Retina (tissue), 1 donor: ENCODE results near the gene ATP8A1.

Experiments used
- DNase-seq: peaks from one replicate; pipeline ENCODE4 v3.0.0-alpha.2; 2016

ATP8A1 gene

DNA sequence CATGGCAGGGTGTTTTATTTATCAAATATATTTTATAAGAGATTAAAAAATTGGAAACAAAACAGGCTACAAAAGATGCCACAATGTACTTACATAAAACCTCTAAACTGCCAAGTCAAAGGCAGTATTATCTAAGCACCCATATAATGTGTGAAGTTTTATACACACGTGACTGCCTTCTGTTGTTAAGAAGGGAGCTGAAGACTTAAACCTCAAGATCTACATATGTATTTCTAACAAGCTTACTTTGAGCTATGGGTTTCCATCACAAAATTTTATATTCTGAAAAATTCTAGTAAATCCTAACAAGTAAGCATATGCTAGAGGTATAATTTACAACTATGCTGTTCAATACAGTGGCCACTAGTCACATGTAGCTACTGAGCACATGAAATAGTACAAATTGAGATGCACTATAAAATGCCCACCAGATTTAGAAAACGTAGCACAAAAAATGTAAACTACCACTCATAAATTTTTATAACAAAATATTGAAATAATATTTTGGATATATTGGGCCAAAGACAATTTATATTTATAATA is 9.8 kb downstream of the ATP8A1 start:
- DNase-seq = no peak

DNA sequence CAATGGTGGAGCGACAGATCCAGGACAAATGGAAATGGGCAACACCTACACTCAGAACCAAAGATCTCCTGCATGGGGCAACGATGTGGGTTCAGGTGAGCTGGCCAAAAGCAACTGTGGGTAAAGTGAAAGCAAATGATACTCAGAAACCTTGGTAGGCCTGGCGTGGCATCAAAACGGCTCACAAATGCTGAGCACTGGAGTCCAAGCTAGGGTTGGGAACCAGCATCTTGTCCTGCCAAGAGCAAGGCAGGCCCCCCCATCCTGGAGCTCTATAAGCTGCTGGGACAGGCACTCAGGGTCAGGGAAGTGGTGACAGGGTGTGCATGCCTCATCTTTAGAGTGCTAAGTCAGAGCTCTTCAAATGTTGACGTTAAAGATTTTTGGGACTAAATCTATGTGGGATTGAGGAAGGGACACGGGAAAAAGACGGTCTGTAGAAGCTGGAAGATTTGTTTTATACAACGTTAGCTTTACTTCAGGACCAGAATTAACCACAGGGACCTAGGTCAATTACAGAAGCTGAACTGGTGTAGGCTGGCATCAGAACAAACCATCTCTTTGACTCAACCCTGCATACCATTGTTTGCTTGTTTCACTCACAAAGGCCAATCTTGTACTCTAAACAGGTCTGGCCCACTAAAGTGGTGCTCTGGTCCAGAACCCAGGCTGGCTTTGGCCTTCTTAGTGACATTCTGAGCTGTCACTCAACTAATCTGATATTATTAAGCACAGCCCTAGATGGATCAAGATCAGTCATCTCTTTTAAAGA is 10.7 kb downstream of the ATP8A1 start:
- DNase-seq = no peak

GRCh38 chr4:42644897-42645296 is 12.0 kb downstream of the ATP8A1 start:
- no peak for DNase-seq

GRCh38 chr4:42643685-42644084 is 13.2 kb downstream of the ATP8A1 start:
- DNase-seq = no peak

DNA sequence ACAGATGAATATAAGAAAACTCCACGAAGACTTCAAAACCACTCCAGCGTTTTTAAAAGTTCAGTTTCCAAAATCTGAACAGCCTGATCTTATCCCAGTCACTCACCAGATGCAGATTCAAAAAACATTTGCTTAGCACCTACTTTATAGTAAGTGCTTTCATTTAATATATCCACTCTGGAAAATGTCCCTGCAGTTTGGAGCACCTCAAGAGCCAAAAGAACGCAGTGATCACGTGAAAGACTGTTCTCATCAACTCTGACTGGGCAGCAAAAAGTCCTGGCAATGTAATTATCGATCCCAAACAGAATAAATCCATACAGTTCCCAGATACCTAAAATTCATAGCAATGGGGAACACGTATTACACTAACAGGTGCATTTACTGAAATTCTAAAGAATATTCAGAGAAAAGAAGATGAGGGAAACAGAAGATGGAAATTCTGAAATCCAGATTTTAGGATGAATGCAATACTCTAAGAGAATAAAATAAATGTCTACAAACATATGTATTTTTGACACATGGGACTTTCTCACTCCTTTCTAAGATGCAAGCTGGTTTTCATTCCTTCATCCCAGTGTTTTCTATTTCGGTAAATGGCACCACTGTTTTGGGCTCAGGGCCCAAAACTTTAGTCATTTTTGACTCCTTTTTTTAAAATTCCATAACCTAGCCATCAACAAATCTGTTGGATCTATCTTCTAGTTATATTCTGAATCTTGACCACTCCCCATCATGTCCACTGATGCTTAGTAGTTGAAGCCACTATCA is 13.9 kb downstream of the ATP8A1 start:
- DNase-seq = no peak

- DNase-seq = no peak
Measured at GRCh38 chr4:42642101-42642797, 14.7 kb downstream of the ATP8A1 start.

- DNase-seq = no peak
Measured at GRCh38 chr4:42641656-42642055, 15.2 kb downstream of the ATP8A1 start.

- no peak for DNase-seq
Measured at GRCh38 chr4:42641161-42641560, 15.7 kb downstream of the ATP8A1 start.

GRCh38 chr4:42640613-42641012 is 16.3 kb downstream of the ATP8A1 start:
- no peak for DNase-seq

- no peak for DNase-seq
Measured at GRCh38 chr4:42638993-42639392, 17.9 kb downstream of the ATP8A1 start.

- no peak for DNase-seq
Measured at GRCh38 chr4:42638321-42638720, 18.6 kb downstream of the ATP8A1 start.

DNA sequence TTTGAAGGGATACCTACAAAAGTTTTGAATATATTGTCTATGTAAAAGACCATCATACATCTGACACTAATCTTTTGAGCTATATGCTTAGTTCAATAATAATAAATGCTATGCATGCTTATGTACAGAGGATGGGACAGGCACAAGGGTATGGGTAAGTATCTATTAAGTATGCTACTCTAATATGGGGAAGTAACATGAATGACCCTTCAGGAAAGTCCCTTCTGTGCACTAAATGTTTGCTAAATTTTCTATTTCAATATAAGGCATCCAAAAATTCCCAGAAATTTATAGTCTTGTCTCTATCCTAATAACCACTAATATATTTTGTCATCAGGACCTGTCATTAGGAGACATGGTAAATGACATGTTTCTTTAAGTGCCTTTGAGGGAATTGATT is 19.0 kb downstream of the ATP8A1 start:
- DNase-seq = no peak

GRCh38 chr4:42637104-42637503 is 19.8 kb downstream of the ATP8A1 start:
- no peak for DNase-seq

DNA sequence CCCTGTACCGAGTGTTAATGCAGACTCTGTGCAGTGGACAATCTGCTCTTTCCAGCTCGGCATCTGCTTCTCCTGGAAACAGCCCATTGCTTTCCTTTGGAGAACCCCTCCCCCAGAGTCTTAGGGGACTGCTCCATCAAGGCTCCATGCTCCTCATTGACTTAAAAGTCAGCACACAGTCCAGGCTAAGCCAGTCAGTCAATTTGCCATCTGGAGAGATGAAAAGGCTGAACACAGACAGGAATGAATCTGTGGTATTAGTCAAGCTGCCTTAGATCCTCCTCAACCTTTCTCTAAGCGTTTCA is 20.3 kb downstream of the ATP8A1 start:
- no peak for DNase-seq

- DNase-seq = no peak
Measured at GRCh38 chr4:42633605-42634388, 23.1 kb downstream of the ATP8A1 start.

GRCh38 chr4:42632653-42633382 is 24.1 kb downstream of the ATP8A1 start:
- no peak for DNase-seq

- DNase-seq = no peak
Measured at GRCh38 chr4:42630908-42631307, 26.0 kb downstream of the ATP8A1 start.

GRCh38 chr4:42628740-42629139 is 28.2 kb downstream of the ATP8A1 start:
- DNase-seq = no peak

DNA sequence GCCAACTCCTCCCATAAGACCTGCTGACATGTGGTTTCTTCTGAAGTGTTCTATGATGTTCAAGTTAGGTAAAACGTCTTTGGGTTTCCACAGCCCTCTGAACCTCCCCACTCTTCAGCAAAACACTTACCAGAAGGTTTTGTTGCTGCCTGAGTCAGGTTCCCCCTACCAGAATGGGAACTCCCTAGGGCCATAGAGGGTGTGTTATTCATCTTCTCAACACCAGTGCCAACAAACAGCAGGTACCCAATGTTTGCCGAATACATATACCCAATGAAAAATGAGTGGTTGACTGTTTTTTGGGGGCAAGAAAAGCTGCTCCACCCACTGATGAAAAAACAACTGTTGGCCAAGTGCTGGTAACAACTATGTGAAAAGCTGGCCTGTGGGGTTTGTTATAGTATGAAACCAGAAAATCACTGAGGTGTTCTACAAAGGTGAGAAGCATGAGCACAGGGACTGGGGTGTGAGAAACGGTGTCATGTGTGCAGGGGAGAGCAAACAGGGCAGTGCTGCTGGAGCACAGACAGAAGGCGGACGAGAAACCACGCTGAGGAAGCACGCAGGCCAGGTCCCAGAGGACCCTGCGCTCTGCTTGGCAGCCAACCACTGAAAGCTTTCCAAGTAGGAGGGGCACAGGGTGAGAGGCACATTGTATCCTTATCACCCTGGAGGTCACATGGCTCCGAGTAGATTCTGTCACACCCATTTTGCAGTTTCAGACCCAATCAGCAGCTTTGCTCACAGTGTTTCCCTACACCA is 28.8 kb downstream of the ATP8A1 start:
- peak; percentile 13 for DNase-seq

GRCh38 chr4:42626629-42627146 is 30.2 kb downstream of the ATP8A1 start:
- no peak for DNase-seq

- DNase-seq = no peak
Measured at GRCh38 chr4:42625329-42625728, 31.6 kb downstream of the ATP8A1 start.
